ENCODE measurements around the gene WSCD2. TPM values are rescaled to one million over a fixed set of nuclear protein-coding genes. Genes with fewer than 3 reads are reported as not detected.

The WSCD2 gene
- total and polyA plus RNA-seq, 2 of the 4 experiments (the other 2 are of a cell fraction), result not detected

GRCh38 chr12:108122644-108123043, 6.4 kb upstream of the WSCD2 start:
- in situ Hi-C loops (cut with MboI; ENCODE audit: low sequenced_read_pairs) (no loop called here), intact Hi-C loops (cut with micrococcal nuclease) (no loop called here), dilution Hi-C loops (cut with HindIII; ENCODE audit: low sequenced_read_pairs, unreplicated experiment) (no loop called here)
- H3K18ac ChIP-seq (ENCODE audit: low read depth, low read length), result no peak overlapping the region
- H3K27me3 ChIP-seq (ENCODE audit: control insufficient read depth, insufficient read depth, low read length), result no peaks in the 10 kb centered on the region
- DNase-seq, result no peak
- H3K4me1 ChIP-seq (ENCODE audit: control insufficient read depth, insufficient read depth, low read length), result no peaks in the 10 kb centered on the region
- no peak overlapping the region for H3K14ac ChIP-seq (replicated peaks; ENCODE audit: low read depth, low read length)
- ATAC-seq (ENCODE audit: low read depth), result no peak
- no TSS peak for BruUV-seq (replicated peaks)
- H3K4ac ChIP-seq (ENCODE audit: low read depth, low read length), result no peak overlapping the region
- no peak overlapping the region for H3K23ac ChIP-seq (ENCODE audit: low read depth, low read length)
- H3K36me3 ChIP-seq (ENCODE audit: control insufficient read depth, insufficient read depth, low read length), result no peaks in the 10 kb centered on the region
- H2BK15ac ChIP-seq (ENCODE audit: low read depth, low read length), result no peak overlapping the region
- no CpG with 5 or more reads among the region's 2 CpGs for WGBS, 2 experiments (ENCODE audit: extremely low coverage in 2 of 2, insufficient read length in 1 of 2)
- H2BK20ac ChIP-seq (ENCODE audit: low read depth, low read length), result no peak overlapping the region
- no peaks in the 10 kb centered on the region for H3K79me1 ChIP-seq (ENCODE audit: low read depth in 1 of 2, low read length in 2 of 2)
- no peak overlapping the region for H3K4me2 ChIP-seq (ENCODE audit: low read depth, low read length)
- H4K8ac ChIP-seq (ENCODE audit: low read depth in 2 of 2, low read length in 2 of 2), result no peak overlapping the region
- H2BK5ac ChIP-seq (ENCODE audit: low read depth, low read length, poor library complexity, severe bottlenecking), result no peak overlapping the region
- H2AK9ac ChIP-seq (replicated peaks; ENCODE audit: low read depth, low read length, poor library complexity), result no peak overlapping the region
- H3K27ac ChIP-seq (ENCODE audit: insufficient read depth, low read length), result no peak overlapping the region
- no peak overlapping the region for H2AFZ ChIP-seq (replicated peaks; ENCODE audit: low read length, poor library complexity)
- H4K5ac ChIP-seq (ENCODE audit: low read depth, low read length), result no peak overlapping the region
- H3K56ac ChIP-seq (ENCODE audit: extremely low read depth, insufficient read depth, low read length), result no peak overlapping the region
- no peak overlapping the region for H4K91ac ChIP-seq (ENCODE audit: insufficient read depth, low read depth, low read length)
- ChIA-PET POLR2A (ENCODE audit: unreplicated experiment) (no interaction called here), CTCF (no interaction called here)
- H4K20me1 ChIP-seq (ENCODE audit: insufficient read depth, low read length), result no peaks in the 10 kb centered on the region
- H3K4me3 ChIP-seq (ENCODE audit: insufficient read depth, low read depth, low read length), result no peak overlapping the region
- no peak overlapping the region for H3K9ac ChIP-seq (ENCODE audit: low read depth, low read length)
- no peak overlapping the region for H2BK120ac ChIP-seq (ENCODE audit: low read depth, low read length)
- H3K9me1 ChIP-seq (ENCODE audit: insufficient read depth, low read length), result no peaks in the 10 kb centered on the region
- no peak for TF ChIP-seq MXI1 (IDR thresholded peaks at IDR 0.05; ENCODE audit: borderline replicate concordance, low read depth, low read length)
- no peak for TF ChIP-seq FOS (IDR thresholded peaks at IDR 0.05; ENCODE audit: low read depth, low read length)
- TF ChIP-seq CEBPB (IDR thresholded peaks at IDR 0.05; ENCODE audit: low read depth, low read length), result no peak
- TF ChIP-seq RAD21 (IDR thresholded peaks at IDR 0.05; ENCODE audit: low read length), result no peak
- TF ChIP-seq CTCF (conservative IDR thresholded peaks at IDR 0.05; ENCODE audit: low read depth, low read length), result no peak
- no peak for TF ChIP-seq CHD1 (IDR thresholded peaks at IDR 0.05; ENCODE audit: low read depth, low read length)
- no peak for TF ChIP-seq RCOR1 (IDR thresholded peaks at IDR 0.05; ENCODE audit: insufficient replicate concordance, low read length)
- H3K9me3 ChIP-seq (ENCODE audit: control insufficient read depth, insufficient read depth, low read length), result no peaks in the 10 kb centered on the region
- H2AK5ac ChIP-seq (ENCODE audit: low read depth, low read length), result no peak overlapping the region

Data from IMR-90 (cell line).